Colonic mucosa (tissue), 4 donors: ENCODE data around the gene UBASH3B. TPM values are rescaled to one million over a fixed set of nuclear protein-coding genes. Genes with fewer than 3 reads are reported as not detected.

Experiments used
- DNase-seq: peaks from one replicate; pipeline ENCODE4 v3.0.0-alpha.2; 2020
- H3K27ac ChIP-seq: fragments of 200-600 bp; one replicate; pipeline ENCODE4 v1.8.0; 2021
- H3K27me3 ChIP-seq: fragments of 200-600 bp; one replicate; pipeline ENCODE4 v1.8.0; 2021
- H3K36me3 ChIP-seq: fragments of 200-600 bp; one replicate; pipeline ENCODE4 v1.8.0; 2021
- H3K4me1 ChIP-seq: fragments of 200-600 bp; one replicate; pipeline ENCODE4 v1.8.0; 2021; ENCODE audit warnings: mild to moderate bottlenecking
- H3K4me3 ChIP-seq: fragments of 200-600 bp; one replicate; pipeline ENCODE4 v1.8.0; 2021
- H3K9ac ChIP-seq, 2 donors: one replicate each; pipeline ENCODE4 v1.7.0; 2013; ENCODE audit warnings: control low read depth in 2 of 2, low read depth in 2 of 2, low read length in 2 of 2
- H3K9me3 ChIP-seq: fragments of 200-600 bp; one replicate; pipeline ENCODE4 v1.8.0; 2021
- CTCF ChIP-seq: fragments of 200-600 bp; IDR thresholded peaks from one replicate; pipeline ENCODE4 v1.8.0; 2022; ENCODE audit warnings: antibody characterized with exemption, mild to moderate bottlenecking
- intact Hi-C: fragments of 100-400 bp; cut with DNase I; formaldehyde crosslinking; loops from one replicate; pipeline ENCODE4 v1.14.1; 2022
- total RNA-seq, 2 donors: library from RNA; stranded (reverse); fragmentation: NEBNext Ultra II Directional in 1 of 2; extraction: Animal tissue kit (Norgen Biotek cat#: 25700) in 1 of 2; gene quantifications; one replicate each; pipeline ENCODE4 v1.2.1, GENCODE V29; 2021
- donor health status: healthy.
- donor health status: DM: no; HTN: no; CAD: no.
- donor health status: DM: no; HTN: no; CAD: no.

The UBASH3B gene
- total RNA-seq, 2 donors from 2014 or later, result 3.7 to 5.8 TPM

GRCh38 chr11:122754553-122755322, 99.2 kb downstream of the UBASH3B start:
- Histone ChIP-seq H3K27me3 (no peaks in the 10 kb centered on the region), H3K4me1 (no peaks in the 10 kb centered on the region), H3K9ac (no peak overlapping the region), H3K27ac (no peak overlapping the region), H3K9me3 (no peaks in the 10 kb centered on the region), H3K4me3 (no peak overlapping the region), H3K36me3 (no peaks in the 10 kb centered on the region)
- TF ChIP-seq CTCF, result no peak
- intact Hi-C loops, result no loop called here
- DNase-seq, result no peak

- no peak overlapping the region for H3K4me3 ChIP-seq
- H3K9ac ChIP-seq, result no peak overlapping the region
- no peaks in the 10 kb centered on the region for H3K9me3 ChIP-seq
- intact Hi-C loops, result no loop called here
- no peaks in the 10 kb centered on the region for H3K27me3 ChIP-seq
- H3K36me3 ChIP-seq, result no peaks in the 10 kb centered on the region
- TF ChIP-seq CTCF, result no peak
- no peak overlapping the region for H3K27ac ChIP-seq
- no peaks in the 10 kb centered on the region for H3K4me1 ChIP-seq
- DNase-seq, result no peak
These were observed 99.9 kb downstream of the UBASH3B start for GRCh38 chr11:122755409-122755808.

- Histone ChIP-seq H3K4me1 (no peaks in the 10 kb centered on the region), H3K9ac (peak overlapping the region in 1 of 2 donors; percentile 12), H3K27ac (no peak overlapping the region), H3K36me3 (no peaks in the 10 kb centered on the region), H3K27me3 (no peaks in the 10 kb centered on the region), H3K9me3 (no peaks in the 10 kb centered on the region), H3K4me3 (no peak overlapping the region)
- intact Hi-C loops, result no loop called here
- no peak for TF ChIP-seq CTCF
- no peak for DNase-seq
These were observed 100.4 kb downstream of the UBASH3B start for GRCh38 chr11:122755941-122756340.

- Histone ChIP-seq H3K36me3 (no peaks in the 10 kb centered on the region), H3K9ac (peak overlapping the region in 1 of 2 donors; percentile 12), H3K27ac (no peak overlapping the region), H3K4me3 (no peak overlapping the region), H3K27me3 (no peaks in the 10 kb centered on the region), H3K9me3 (no peaks in the 10 kb centered on the region), H3K4me1 (no peaks in the 10 kb centered on the region)
- intact Hi-C loops, result no loop called here
- DNase-seq, result no peak
- no peak for TF ChIP-seq CTCF
These were observed 100.9 kb downstream of the UBASH3B start for GRCh38 chr11:122756417-122756816.

- TF ChIP-seq CTCF, result no peak
- intact Hi-C loops, result no loop called here
- Histone ChIP-seq H3K4me3 (no peak overlapping the region), H3K27me3 (no peaks in the 10 kb centered on the region), H3K27ac (no peak overlapping the region), H3K9me3 (no peaks in the 10 kb centered on the region), H3K36me3 (no peaks in the 10 kb centered on the region), H3K4me1 (no peaks in the 10 kb centered on the region), H3K9ac (no peak overlapping the region)
- no peak for DNase-seq
These were observed 101.7 kb downstream of the UBASH3B start for GRCh38 chr11:122757201-122757600.
